Measurements from ENCODE around the gene ZNF202.

DNA sequence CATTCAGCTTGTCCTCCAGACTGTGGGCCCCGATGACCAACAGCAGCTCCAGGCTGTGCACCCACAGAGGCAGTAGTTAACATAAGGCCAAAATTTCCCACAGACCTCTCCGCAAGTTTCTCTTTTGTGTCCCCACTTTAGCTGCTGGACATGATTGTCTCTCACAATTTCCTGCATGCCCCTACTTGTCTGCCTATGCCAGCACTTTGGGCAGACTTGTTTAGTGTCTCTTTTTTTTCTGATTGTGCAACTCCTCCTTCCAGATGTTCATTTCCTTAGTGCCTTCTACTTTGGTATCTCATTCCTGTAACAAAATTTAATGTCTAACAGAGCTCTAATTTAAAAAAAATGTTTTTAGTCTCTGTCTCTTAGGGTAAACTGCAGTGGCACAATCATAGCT is 63.2 kb downstream of the ZNF202 start:
- TF ChIP-seq, protein P1, sequence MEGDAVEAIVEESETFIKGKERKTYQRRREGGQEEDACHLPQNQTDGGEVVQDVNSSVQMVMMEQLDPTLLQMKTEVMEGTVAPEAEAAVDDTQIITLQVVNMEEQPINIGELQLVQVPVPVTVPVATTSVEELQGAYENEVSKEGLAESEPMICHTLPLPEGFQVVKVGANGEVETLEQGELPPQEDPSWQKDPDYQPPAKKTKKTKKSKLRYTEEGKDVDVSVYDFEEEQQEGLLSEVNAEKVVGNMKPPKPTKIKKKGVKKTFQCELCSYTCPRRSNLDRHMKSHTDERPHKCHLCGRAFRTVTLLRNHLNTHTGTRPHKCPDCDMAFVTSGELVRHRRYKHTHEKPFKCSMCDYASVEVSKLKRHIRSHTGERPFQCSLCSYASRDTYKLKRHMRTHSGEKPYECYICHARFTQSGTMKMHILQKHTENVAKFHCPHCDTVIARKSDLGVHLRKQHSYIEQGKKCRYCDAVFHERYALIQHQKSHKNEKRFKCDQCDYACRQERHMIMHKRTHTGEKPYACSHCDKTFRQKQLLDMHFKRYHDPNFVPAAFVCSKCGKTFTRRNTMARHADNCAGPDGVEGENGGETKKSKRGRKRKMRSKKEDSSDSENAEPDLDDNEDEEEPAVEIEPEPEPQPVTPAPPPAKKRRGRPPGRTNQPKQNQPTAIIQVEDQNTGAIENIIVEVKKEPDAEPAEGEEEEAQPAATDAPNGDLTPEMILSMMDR (conservative IDR thresholded peaks at IDR 0.05), result no peak
- no peak for TF ChIP-seq EZH2 (IDR thresholded peaks at IDR 0.05; ENCODE audit: low read depth)
